Thymus (tissue), 11 donors: ENCODE data around the gene TMEM145. TPM values are rescaled to one million over a fixed set of nuclear protein-coding genes. Genes with fewer than 3 reads are reported as not detected.

Source experiments
- DNase-seq, 9 donors: peaks; one replicate each; pipeline ENCODE4 v3.0.0-alpha.2; 2013; ENCODE audit warnings: low spot score in 9 of 9, low read depth in 6 of 9, missing footprints in 1 of 9
- H3K27ac ChIP-seq, 2 donors: one replicate each; pipeline ENCODE4 v1.5.1; 2013; ENCODE audit warnings: control low read depth in 1 of 2, low read depth in 1 of 2, low read length in 1 of 2, mild to moderate bottlenecking in 1 of 2, moderate library complexity in 1 of 2
- H3K27me3 ChIP-seq, 2 donors: one replicate each; pipeline ENCODE4 v1.5.1; 2013; ENCODE audit warnings: low read length in 1 of 2; ENCODE audit not compliant: control insufficient read depth in 2 of 2, insufficient read depth in 1 of 2
- H3K36me3 ChIP-seq, 2 donors: one replicate each; pipeline ENCODE4 v1.5.1; 2013; ENCODE audit warnings: low read length in 1 of 2, mild to moderate bottlenecking in 1 of 2, moderate library complexity in 1 of 2; ENCODE audit not compliant: control insufficient read depth in 2 of 2, insufficient read depth in 2 of 2
- H3K4me1 ChIP-seq, 2 donors: one replicate each; pipeline ENCODE4 v1.5.1; 2013; ENCODE audit warnings: low read length in 2 of 2; ENCODE audit not compliant: control insufficient read depth in 2 of 2, insufficient read depth in 2 of 2
- H3K4me3 ChIP-seq, 2 donors: one replicate each; pipeline ENCODE4 v1.5.1; 2013; ENCODE audit warnings: low read length in 2 of 2, control low read depth in 1 of 2, mild to moderate bottlenecking in 1 of 2
- H3K9me3 ChIP-seq, 2 donors: one replicate each; pipeline ENCODE4 v1.5.1; 2013; ENCODE audit warnings: low read length in 1 of 2, mild to moderate bottlenecking in 1 of 2; ENCODE audit not compliant: control insufficient read depth in 2 of 2, insufficient read depth in 1 of 2
- WGBS: extraction: QIAGEN DNeasy Blood & Tissue Kit; methylation state at CpG from one replicate; pipeline ENCODE4 v1.1.7; 2013; 5-methylcytosine and 5-hydroxymethylcytosine counted together
- polyA plus RNA-seq: library from polyadenylated mRNA; stranded (reverse); fragments of 200-250 nt; gene quantifications from one replicate; pipeline ENCODE4 v1.2.3, GENCODE V29; 2013
- total RNA-seq: library from RNA; stranded (reverse); fragments of 120-200 nt; gene quantifications from one replicate; pipeline ENCODE4 v1.2.4, GENCODE V29; 2013
- donor health status: healthy.

TMEM145 gene
- total and polyA plus RNA-seq, 2 donors = 0.78 TPM; not detected in 1

- WGBS = 29% methylated on average over 28 of the region's 28 CpGs
- peaks cover 0 to 4% of the 10 kb centered on the region in 2 donors for H3K4me1 ChIP-seq
- H3K27me3 ChIP-seq = peaks cover 45 to 85% of the 10 kb centered on the region in 2 donors
- no peak overlapping the region for H3K27ac ChIP-seq
- no peaks in the 10 kb centered on the region for H3K36me3 ChIP-seq
- H3K9me3 ChIP-seq = peaks cover 0 to 5% of the 10 kb centered on the region in 2 donors
- DNase-seq = no peak
- H3K4me3 ChIP-seq = no peak overlapping the region
Measured at GRCh38 chr19:42316223-42317211, 3.4 kb downstream of the TMEM145 start.

GRCh38 chr19:42317535-42317934 is 4.4 kb downstream of the TMEM145 start:
- Histone ChIP-seq H3K9me3 (peaks cover 2 to 5% of the 10 kb centered on the region in 2 donors), H3K27me3 (peaks cover 43 to 85% of the 10 kb centered on the region in 2 donors), H3K36me3 (no peaks in the 10 kb centered on the region), H3K4me3 (no peak overlapping the region), H3K27ac (no peak overlapping the region), H3K4me1 (peaks cover 0 to 4% of the 10 kb centered on the region in 2 donors)
- DNase-seq = no peak
- WGBS = 94% methylated on average over 13 of the region's 13 CpGs

GRCh38 chr19:42322305-42322704 is 9.2 kb downstream of the TMEM145 start:
- Histone ChIP-seq H3K4me1 (peaks cover 9 to 16% of the 10 kb centered on the region in 2 donors), H3K27ac (no peak overlapping the region), H3K9me3 (peaks cover 2 to 5% of the 10 kb centered on the region in 2 donors), H3K36me3 (no peaks in the 10 kb centered on the region), H3K27me3 (peaks cover 29 to 64% of the 10 kb centered on the region in 2 donors), H3K4me3 (no peak overlapping the region)
- WGBS = 84% methylated on average over 9 of the region's 9 CpGs
- DNase-seq = no peak

- H3K4me3 ChIP-seq = peak overlapping the region in 1 of 2 donors; percentile 81
- H3K27ac ChIP-seq = no peak overlapping the region
- H3K9me3 ChIP-seq = peaks cover 2 to 5% of the 10 kb centered on the region in 2 donors
- no peaks in the 10 kb centered on the region for H3K36me3 ChIP-seq
- DNase-seq = no peak
- WGBS = 27% methylated on average over 29 of the region's 29 CpGs
- H3K27me3 ChIP-seq = peaks cover 29 to 57% of the 10 kb centered on the region in 2 donors
- peaks cover 9 to 16% of the 10 kb centered on the region in 2 donors for H3K4me1 ChIP-seq
Measured at GRCh38 chr19:42323473-42323851, 10.4 kb downstream of the TMEM145 start.

- WGBS = 6% methylated on average over 92 of the region's 92 CpGs
- peaks cover 9 to 16% of the 10 kb centered on the region in 2 donors for H3K4me1 ChIP-seq
- H3K27me3 ChIP-seq = peaks cover 29 to 57% of the 10 kb centered on the region in 2 donors
- peak overlapping the region in 1 of 2 donors; percentile 81 for H3K4me3 ChIP-seq
- no peaks in the 10 kb centered on the region for H3K36me3 ChIP-seq
- no peak overlapping the region for H3K27ac ChIP-seq
- H3K9me3 ChIP-seq = peaks cover 2 to 5% of the 10 kb centered on the region in 2 donors
- DNase-seq = no peak
Measured at GRCh38 chr19:42323852-42324654, 10.9 kb downstream of the TMEM145 start.

DNA sequence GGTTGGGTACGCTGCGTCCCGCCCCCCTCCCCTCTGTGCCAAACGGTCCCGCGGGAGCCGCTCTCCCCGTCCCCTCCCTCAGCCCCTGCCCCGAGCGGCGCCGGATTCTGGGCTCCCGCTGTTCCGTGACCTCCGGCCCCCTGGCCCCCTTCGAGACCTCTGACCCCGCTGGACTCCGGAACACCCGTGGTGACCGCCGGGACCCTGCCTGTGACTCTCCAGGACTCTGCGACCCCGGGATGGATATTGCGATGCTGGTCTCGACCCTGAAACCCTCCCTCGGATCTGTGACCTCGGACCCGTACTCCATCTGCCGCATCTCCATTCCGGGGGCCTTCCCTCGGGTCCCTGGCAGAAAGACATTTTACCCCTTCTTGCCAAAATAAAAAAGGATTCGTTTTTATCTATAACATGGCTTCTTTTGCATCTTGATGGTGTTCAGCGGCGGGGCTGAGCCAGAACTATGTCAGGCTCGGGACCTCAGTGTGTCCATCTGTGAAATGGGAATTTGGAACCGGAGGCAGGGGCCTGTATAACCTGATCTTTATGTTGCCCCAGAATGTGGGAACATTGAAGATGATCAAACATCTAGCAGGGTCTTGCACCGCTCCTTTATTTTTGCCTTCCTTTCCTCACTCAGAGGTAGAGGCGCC is 11.7 kb downstream of the TMEM145 start:
- H3K27me3 ChIP-seq = peaks cover 29 to 53% of the 10 kb centered on the region in 2 donors
- WGBS = 4% methylated on average over 38 of the region's 38 CpGs
- no peaks in the 10 kb centered on the region for H3K36me3 ChIP-seq
- H3K27ac ChIP-seq = no peak overlapping the region
- H3K9me3 ChIP-seq = peaks cover 2 to 5% of the 10 kb centered on the region in 2 donors
- H3K4me1 ChIP-seq = peaks cover 9 to 16% of the 10 kb centered on the region in 2 donors
- peak overlapping the region in 1 of 2 donors; percentile 81 for H3K4me3 ChIP-seq
- DNase-seq = no peak

DNA sequence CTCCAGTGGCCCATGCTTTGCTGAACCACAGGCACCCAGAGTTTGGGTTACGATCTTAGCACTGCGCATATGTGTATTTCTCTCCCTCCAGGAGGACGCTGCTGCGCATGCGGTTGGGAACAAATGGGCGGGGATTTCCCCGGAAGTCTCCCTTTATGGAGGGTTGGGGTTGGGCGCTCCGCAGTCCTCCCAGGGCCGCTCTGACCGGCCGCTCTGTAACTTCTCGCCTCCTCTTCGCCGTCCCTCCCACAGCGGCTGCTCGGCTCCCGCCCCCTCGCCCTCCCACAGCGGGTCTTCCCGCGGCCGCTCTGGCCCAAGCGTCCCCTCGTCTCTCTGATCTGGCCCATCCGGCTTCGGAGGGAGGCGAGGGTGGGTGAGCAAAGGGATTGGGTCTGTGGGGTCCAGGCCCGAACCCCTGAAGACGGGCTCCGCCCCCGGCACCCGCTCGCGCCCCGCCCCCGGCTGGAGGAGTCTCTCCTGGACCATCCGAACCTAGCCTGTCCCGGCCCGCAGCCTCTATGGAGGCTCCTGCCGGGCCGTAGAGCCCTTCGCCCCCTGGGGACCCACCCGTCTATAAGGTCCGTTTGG is 12.3 kb downstream of the TMEM145 start, which contains the start of gene MEGF8:
Gene MEGF8 (plus strand): TSS at position 328 of the 588 bp plus-strand sequence. CDS start 609 bp downstream, outside the sequence.
- WGBS = under 1% methylated on average over 45 of the region's 45 CpGs
- H3K27me3 ChIP-seq = peaks cover 29 to 47% of the 10 kb centered on the region in 2 donors
- H3K27ac ChIP-seq = peak within 1 kb of the TSS in 1 of 2 donors; percentile 33

More for the DNA sequence above, 12.3 kb downstream of the TMEM145 start, which contains the start of gene MEGF8:
- Histone ChIP-seq H3K4me3 (peak within 1 kb of the TSS; percentile 81 to 87), H3K9me3 (peaks cover 2 to 5% of the 10 kb centered on the region in 2 donors), H3K36me3 (no peaks in the 10 kb centered on the region), H3K4me1 (peaks cover 9 to 16% of the 10 kb centered on the region in 2 donors)
- DNase-seq = peak; percentile 97 to 100 (median 98)
